GM18858 (cell line): ENCODE measurements around the gene PEAK3.

Experiments
- ATAC-seq: cut with Tn5 transposase; IDR thresholded peaks from one replicate; pipeline ENCODE4 v1.9.1; 2021; ENCODE audit not compliant: unreplicated experiment

PEAK3 gene

DNA sequence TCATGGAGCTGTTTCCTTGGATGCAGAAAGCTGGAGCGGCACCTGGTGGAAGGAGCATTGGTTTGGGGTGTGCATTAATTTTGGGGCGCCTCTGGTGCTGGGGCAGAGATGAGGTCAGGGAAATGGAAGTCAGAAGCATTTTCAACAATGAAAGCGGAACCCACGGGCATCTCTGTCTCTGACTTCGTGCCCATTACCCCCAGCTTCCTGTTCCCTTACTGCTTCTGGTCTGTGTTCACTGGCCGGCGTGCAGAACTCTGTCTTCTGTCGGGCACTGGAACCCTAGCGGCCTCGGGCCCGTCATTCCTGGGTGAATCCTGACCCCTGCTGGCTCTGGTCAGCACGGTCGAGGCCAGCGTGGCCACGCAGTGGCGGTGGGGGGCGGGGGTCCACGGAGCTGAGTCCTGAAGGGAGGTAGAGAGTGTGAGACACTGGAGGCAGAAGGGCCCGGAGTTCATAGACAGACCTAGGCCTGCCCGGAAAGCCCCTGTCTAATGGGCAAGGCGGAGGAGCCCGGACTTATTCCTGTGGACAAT lies 33.9 kb upstream of the PEAK3 start:
- ATAC-seq: no peak

GRCh38 chr19:2315121-2315817 lies 33.3 kb upstream of the PEAK3 start:
- no peak for ATAC-seq

GRCh38 chr19:2312820-2313501 lies 31.0 kb upstream of the PEAK3 start:
- ATAC-seq: no peak

DNA sequence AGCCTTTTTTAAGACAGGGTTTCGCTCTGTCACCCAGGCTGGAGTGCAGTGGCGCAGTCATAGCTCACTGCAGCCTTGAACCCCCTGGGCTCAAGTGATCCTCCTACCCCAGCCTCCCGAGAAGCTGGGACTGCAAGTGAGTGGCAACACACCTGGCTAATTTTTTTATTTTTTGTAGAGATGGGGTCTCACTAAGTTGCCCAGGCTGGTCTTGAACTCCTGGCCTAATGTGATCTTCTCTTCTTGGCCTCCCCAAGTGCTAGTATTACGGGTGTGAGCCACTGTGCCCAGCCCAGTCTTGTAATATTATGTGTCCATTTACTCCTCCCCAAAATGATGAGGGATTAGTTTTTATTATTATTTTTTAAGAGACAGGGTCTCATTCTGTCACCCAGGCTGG lies 29.1 kb upstream of the PEAK3 start:
- ATAC-seq: no peak

GRCh38 chr19:2309734-2310362 lies 27.9 kb upstream of the PEAK3 start:
- no peak for ATAC-seq

- ATAC-seq: no peak
These were observed 26.2 kb upstream of the PEAK3 start, which contains the start of gene LINGO3 for GRCh38 chr19:2308114-2308556. Gene LINGO3, minus strand, starts transcription at chr19:2308154. Its CDS starts 16,378 bp downstream, at chr19:2291776.

- no peak for ATAC-seq
These were observed 25.6 kb upstream of the PEAK3 start for GRCh38 chr19:2307518-2308012.

- ATAC-seq: no peak
These were observed 25.0 kb upstream of the PEAK3 start for GRCh38 chr19:2306971-2307370.

GRCh38 chr19:2306281-2306806 lies 24.4 kb upstream of the PEAK3 start:
- ATAC-seq: no peak

GRCh38 chr19:2305452-2306280 lies 23.7 kb upstream of the PEAK3 start:
- no peak for ATAC-seq

DNA sequence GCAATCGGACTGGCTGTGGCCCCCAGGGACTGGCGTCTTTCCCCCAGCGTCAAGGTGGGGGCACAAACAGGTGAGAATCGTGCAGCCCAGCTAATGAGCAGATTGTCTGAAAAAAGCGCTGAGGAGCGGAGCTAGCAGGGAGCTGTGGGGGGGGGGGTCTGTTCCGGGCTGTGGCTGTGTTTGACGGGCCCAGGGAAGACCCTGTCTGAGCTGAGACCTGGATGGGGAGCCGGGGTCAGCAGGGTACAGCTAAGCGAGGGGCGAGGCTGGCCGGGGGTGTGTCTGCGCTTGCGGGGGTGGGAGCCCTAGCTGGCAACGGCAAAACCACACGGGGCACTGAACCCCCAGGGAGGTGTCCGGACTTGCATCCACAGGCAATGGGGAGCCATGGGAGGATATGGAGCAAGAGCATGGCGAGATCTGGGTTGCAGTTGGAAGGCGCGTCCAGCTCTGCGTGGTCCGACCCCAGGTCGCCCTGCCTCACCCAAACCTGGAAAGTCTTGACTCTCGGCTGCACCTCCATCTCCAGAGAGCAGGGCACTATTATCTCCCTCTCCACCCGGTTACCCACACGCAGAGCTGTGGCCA lies 21.3 kb upstream of the PEAK3 start:
- ATAC-seq: no peak

GRCh38 chr19:2302319-2303210 lies 20.6 kb upstream of the PEAK3 start:
- no peak for ATAC-seq

DNA sequence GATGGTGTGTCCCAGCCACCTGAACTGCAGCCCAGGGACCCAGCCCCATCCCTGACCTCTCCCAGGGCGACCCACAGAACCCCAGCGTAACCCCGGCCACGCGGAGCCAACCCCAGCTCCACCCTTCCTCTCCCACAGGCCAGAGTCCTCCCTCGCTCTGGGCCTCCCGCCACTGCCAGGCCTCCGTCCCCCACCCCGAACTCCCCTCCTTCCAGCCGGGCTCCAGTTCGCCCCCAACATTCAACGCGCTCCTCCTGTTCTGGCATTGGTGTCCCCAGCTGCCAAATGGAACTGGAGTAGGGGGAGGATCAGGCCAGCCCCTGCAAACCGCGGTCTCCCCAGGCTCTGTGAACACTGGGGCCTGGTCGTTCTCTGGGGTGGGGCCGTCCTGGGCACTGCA lies 18.6 kb upstream of the PEAK3 start:
- no peak for ATAC-seq

DNA sequence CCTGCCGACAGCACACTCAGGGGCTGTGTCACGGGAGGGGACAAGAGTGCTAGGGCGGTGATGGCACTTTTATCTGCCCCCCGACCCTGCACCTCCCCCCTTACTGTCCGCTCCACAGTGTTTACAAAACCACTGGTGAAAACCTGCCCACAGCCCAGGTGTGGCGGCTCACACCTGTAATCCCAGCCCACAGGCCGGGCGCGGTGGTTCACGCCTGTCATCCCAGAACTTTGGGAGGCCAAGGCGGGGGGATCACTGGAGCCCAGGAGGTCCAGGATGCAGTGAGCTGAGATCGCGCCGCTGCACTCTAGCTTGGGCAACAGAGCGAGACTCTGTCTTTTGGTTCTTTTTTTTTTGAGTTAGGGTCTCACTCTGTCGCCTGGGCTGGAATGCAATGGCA lies 14.2 kb upstream of the PEAK3 start:
- no peak for ATAC-seq

- ATAC-seq: no peak
These were observed 12.8 kb upstream of the PEAK3 start for GRCh38 chr19:2294687-2295335.

DNA sequence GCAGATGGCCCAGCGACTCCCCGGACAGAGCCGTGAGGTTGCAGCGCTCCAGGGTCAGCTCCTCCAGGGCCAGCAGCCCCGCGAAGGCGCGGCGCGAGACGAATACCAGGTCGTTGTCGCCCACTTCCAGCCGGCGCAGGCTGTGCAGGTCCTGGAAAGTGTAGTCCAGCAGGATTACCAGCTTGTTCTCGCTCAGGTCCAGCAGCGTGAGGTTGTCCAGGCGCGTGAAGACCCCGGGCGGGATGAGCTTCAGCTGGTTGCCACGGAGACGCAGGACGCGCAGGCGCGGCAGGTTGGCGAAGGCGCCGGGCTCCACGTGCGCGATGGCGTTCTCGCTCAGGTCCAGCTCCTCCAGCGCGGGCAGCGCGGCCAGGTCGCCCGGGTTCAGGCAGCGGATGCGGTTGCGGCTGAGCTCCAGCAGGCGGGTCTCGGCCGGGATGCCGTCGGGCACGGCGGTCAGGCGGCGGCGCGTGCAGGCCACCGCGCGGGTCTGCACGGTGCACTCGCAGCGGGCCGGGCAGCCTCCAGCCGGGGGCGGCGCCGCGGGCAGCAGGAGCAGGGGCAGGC lies 9.3 kb upstream of the PEAK3 start:
- ATAC-seq: no peak

GRCh38 chr19:2290441-2291184 lies 8.6 kb upstream of the PEAK3 start:
- no peak for ATAC-seq
